GM21576 (cell line): ENCODE data around the gene ZMIZ1.

Experiments
- ATAC-seq: cut with Tn5 transposase; IDR thresholded peaks from one replicate; pipeline ENCODE4 v1.9.1; 2021; ENCODE audit warnings: mild to moderate bottlenecking, moderate library complexity; ENCODE audit not compliant: unreplicated experiment

ZMIZ1 gene

DNA sequence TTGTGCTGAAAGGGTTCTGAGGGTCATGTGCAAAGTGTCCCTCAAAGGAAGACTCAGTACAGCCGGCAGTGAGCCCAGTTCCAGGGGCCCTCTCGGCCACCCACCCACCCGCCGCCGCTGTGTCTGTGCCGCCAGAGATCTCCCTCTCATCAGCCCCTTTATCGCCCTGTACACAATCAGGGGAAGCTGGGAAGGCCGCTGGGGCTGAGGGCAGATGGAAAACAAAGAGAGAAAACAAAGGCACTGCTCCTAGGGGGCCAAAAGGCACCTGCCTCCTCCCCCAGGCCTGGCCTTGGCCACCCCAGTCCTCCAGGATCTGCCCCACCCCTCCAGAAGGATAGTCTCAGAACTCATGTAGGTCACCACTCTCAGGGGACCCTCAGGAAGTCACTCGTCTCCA, 67.0 kb downstream of the ZMIZ1 start:
- ATAC-seq: no peak

GRCh38 chr10:79136236-79137005, 67.7 kb downstream of the ZMIZ1 start:
- ATAC-seq: no peak

DNA sequence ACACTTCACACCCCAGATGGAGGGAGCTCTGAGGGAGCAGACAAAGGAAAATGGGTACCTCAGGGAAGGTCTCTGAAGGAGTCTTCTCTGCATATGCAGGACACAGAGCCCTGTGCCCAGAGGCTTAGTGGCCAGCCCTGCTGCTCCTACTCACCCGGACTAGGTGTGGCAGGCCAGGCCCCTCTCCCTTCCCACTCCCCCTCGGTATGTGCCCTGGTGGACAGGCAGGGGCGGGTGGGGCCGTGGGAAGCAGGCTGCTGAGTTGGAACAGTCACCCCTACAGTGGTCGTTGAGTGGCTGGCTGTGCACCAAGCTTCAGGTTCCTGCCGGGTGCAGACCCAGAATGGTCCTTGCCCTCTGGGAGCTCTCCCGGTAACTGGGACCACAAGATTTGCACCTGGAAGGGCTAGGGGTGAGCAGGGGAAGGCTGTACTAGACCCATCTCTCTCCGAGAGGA, 68.6 kb downstream of the ZMIZ1 start:
- peak; percentile 19 for ATAC-seq

- ATAC-seq: peak; percentile 71
Measured at GRCh38 chr10:79137826-79138225, 69.1 kb downstream of the ZMIZ1 start.

DNA sequence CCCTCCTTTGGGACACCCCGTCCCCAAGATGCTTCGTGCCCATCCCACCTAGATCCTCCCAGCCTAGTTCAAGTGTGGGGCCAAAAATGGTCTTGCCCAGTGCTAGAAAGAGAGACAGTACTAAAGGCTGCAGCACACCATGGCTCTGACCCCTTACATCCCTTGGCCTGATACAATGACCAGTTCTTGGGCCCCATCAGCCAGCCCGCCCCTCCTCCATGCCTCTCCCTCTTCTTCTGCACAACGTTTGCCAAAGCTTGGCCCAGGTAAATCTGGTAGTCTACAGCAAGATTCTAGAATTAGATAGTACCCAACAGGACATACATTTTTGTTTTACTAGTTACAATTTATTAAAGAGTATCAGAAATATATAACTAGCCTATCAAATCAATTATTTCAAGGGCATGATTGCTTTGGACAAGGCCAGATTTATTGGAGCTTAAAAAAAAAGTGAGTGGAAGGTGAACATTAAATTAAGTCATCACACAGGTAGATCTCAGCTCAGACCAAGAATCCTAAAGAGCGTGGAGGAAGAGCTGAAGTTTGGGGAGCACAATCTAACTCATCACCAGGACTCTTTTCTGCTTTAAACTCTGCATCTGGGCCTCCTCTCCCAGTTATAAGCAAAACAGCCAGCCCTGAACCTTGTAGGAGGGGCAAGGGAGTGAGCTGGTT, 69.8 kb downstream of the ZMIZ1 start:
- no peak for ATAC-seq

DNA sequence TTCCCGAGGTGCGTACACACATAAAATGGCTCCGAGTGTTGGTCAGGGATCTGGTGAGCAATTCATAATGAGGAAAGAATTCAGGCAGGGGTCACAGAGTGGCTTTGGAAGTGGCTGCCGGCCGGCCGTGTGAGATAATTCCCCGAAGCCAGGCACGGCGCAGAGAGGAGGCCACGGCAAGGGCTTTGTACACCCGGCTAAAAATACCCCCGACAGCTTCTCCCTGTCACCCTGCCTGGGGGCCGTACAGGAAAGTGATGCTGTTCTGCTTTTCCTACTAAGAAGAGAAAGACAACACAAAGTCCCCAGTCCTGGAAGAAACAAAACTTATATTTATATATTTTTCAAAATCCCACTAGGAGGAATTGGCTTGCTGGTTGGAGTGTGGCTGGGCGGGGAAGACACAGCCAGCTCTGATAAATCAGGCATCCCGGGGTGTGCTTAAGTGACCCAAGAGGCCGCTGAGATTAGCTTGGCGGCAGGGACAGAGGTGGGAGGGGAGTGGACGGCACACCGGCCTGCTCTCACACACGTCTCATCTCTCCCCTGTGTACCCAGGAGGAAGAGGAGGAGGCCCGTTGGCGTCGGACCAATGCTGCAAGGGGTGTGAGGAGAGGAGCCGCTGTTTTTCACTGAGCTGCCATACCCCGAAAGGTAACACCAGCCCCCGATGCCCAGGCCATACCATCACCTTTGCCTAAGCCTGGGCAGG, 70.5 kb downstream of the ZMIZ1 start:
- ATAC-seq: no peak

- ATAC-seq: no peak
Measured at GRCh38 chr10:79140085-79140793, 71.5 kb downstream of the ZMIZ1 start.

GRCh38 chr10:79140855-79141254, 72.1 kb downstream of the ZMIZ1 start:
- ATAC-seq: no peak

DNA sequence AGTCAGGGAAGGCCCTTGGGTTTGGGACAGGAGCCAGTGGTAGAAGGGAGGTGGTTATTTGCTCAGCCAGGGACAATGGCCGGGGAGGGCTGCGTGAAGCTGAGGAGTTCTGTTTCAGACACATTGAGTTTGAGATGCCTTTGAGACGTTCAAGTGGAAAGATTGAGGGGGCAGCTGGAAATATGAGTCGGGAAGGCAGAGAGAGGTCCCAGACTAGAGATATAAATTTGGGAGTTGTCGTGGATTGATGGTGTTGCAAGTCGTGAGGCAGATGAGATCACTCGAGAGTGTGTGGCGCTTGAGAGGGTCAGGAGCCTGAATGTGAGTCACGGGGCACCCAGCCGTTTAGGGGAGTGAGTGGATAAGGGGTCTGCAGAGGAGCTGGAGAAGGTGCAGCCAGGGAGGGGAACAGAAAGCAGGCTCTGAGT, 73.3 kb downstream of the ZMIZ1 start:
- ATAC-seq: no peak

DNA sequence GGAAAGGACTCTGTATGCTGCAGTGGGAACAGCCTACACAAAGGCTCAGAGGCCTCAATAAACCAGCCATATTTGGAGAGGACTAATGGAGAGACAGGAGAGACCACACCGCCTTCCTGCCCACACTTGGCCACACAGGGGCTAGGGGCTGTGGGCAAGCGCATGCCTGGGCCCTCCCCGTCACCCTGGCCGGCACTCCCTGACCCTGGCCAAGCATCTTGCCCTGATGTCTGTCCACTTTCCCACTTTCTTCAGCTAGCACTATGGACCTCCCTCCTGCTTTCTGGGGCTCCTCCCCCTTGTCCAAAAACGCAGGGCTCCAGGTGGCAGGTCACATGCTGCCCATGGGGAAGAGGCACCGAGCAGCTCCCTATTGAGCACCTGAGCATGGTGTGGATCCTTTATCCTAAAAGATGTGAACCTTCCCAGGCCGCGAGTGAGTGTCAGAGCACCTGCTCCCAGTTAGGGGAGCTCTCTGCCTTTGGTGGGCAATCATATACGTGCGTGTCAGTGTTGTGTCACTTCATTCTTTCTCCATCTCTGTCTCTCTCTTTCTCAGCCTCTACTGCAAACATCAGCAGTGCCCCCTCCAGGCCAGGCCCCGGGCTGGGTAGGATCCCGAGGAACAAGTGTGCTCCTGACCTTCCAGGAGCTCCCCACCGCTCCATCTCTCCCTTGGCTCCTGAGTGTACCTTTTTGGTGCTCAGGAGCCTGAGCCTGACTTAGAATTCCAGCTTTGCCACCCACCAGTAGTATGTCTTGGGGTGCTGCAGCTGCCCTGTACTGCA, 74.0 kb downstream of the ZMIZ1 start:
- no peak for ATAC-seq

- no peak for ATAC-seq
Measured at GRCh38 chr10:79143879-79144278, 75.1 kb downstream of the ZMIZ1 start.

DNA sequence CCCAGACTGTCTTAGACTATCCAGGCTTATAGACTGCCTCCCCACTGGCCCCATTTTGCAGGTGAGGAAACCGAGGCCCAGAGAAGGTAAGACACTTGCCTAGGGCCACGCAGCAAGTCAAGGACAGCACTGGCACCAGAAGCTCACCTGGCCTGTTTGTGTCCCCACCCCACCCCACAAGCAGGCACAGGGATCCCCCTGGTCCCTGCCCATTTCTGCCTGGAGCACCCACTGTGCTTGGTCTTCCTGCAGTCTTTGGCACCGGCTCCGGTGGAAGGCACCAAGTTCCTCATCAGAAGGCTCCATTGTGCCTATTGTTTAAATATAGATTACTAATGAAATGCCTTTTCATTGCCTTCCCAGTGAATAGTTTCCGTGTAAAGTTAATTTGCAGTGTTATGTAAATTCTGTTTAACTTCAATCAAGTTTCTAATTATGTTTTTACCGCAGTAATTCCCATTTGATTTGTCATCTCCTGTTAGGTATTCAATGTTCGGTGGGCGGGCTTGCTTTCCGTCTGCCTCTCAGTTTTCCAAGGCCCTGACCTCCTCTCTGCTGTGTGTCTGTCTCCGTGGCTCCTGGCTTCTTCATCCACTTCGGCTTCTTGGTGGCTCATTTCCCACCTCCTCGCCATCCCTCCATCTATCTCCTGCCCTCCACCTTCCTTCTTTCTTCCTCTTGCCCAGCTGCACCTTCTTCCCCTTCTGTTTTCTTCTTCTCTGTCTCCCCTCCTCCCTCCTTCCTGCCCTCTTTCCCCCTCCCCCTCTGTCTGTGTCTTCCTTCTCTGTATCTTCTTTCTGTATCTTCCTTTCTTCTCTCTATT, 75.8 kb downstream of the ZMIZ1 start:
- ATAC-seq: no peak

GRCh38 chr10:79145174-79145483, 76.4 kb downstream of the ZMIZ1 start:
- no peak for ATAC-seq

- no peak for ATAC-seq
Measured at GRCh38 chr10:79145517-79146470, 77.0 kb downstream of the ZMIZ1 start.

GRCh38 chr10:79146611-79147130, 77.9 kb downstream of the ZMIZ1 start:
- no peak for ATAC-seq

GRCh38 chr10:79147306-79147705, 78.5 kb downstream of the ZMIZ1 start:
- ATAC-seq: no peak

DNA sequence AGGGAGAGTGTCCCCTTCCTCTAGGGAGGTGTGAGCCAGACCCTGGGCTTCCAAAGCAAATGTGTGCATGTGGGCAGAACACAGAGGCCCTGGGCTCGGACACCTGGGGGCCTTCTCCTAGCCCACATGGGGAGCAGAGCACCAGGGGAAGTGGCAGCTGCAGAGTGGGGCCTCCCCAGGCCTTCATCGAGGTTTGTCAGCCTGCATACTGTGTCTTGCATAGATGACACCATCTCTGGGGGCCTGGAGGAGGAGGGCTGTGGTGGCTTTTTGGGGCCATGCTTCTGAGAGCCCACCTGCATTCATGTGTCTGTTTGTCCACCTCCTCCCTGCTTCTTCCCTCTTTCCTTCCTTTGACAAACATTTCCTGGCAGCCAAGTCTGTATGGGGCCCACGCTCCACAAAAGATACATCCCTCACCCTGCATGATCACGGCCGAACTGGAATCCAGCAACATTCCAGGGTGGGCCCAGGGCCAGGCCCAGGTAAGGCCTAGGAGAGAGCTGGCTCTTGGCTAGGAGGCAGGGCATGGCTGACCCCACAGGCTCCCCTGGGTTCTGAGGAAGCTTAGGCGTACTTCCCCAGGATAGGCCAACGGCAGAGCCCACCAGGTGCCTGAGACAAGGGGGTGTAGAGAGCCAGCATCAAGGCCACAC, 79.2 kb downstream of the ZMIZ1 start:
- ATAC-seq: no peak
